Skeletal muscle satellite cell (primary cell): ENCODE data around the gene UBIAD1.
"Not testable (repeated sequence)": the region's sequence is repeated elsewhere in the genome, so short reads cannot be mapped to it uniquely, and the experiment has no call there.

ENCODE experiments used
- H3K27me3 ChIP-seq: 2 replicates; pipeline ENCODE4 v1.7.0; 2013; ENCODE audit warnings: low read length; ENCODE audit not compliant: control insufficient read depth, insufficient read depth
- H3K36me3 ChIP-seq: 2 replicates; pipeline ENCODE4 v1.7.0; 2013; ENCODE audit warnings: mild to moderate bottlenecking, control low read depth, low read length; ENCODE audit not compliant: insufficient read depth
- H3K4me1 ChIP-seq: 2 replicates; pipeline ENCODE4 v1.7.0; 2013; ENCODE audit warnings: low read length; ENCODE audit not compliant: control insufficient read depth, insufficient read depth
- H3K4me2 ChIP-seq: 2 replicates; pipeline ENCODE4 v1.7.0; 2013; ENCODE audit warnings: mild to moderate bottlenecking, low read length
- H3K4me3 ChIP-seq: 2 replicates; pipeline ENCODE4 v1.7.0; 2013; ENCODE audit warnings: low read length
- H3K9ac ChIP-seq: 2 replicates; pipeline ENCODE4 v1.7.0; 2013; ENCODE audit warnings: mild to moderate bottlenecking, low read depth, low read length, moderate library complexity
- H3K9me3 ChIP-seq: replicated peaks from 2 replicates; pipeline ENCODE4 v1.7.0; 2013; ENCODE audit warnings: mild to moderate bottlenecking, control low read depth, low read length

The UBIAD1 gene

GRCh38 chr1:11299225-11299574, 26.2 kb downstream of the UBIAD1 start:
- Histone ChIP-seq H3K9me3 (no peaks in the 10 kb centered on the region), H3K4me1 (no peaks in the 10 kb centered on the region), H3K4me3 (no peak overlapping the region), H3K4me2 (no peak overlapping the region), H3K27me3 (no peaks in the 10 kb centered on the region), H3K9ac (no peak overlapping the region), H3K36me3 (no peaks in the 10 kb centered on the region)

GRCh38 chr1:11301601-11302000, 28.6 kb downstream of the UBIAD1 start:
- Histone ChIP-seq H3K9ac (no peak overlapping the region), H3K4me2 (no peak overlapping the region), H3K4me1 (no peaks in the 10 kb centered on the region), H3K4me3 (no peak overlapping the region), H3K27me3 (no peaks in the 10 kb centered on the region), H3K9me3 (no peaks in the 10 kb centered on the region), H3K36me3 (no peaks in the 10 kb centered on the region)

GRCh38 chr1:11302366-11302765, 29.4 kb downstream of the UBIAD1 start:
- no peaks in the 10 kb centered on the region for H3K4me1 ChIP-seq
- H3K4me3 ChIP-seq = no peak overlapping the region
- no peak overlapping the region for H3K9ac ChIP-seq
- no peaks in the 10 kb centered on the region for H3K9me3 ChIP-seq
- no peaks in the 10 kb centered on the region for H3K27me3 ChIP-seq
- no peak overlapping the region for H3K4me2 ChIP-seq
- no peaks in the 10 kb centered on the region for H3K36me3 ChIP-seq

- not testable (repeated sequence) for H3K4me2 ChIP-seq, H3K4me1 ChIP-seq, H3K36me3 ChIP-seq, H3K4me3 ChIP-seq, H3K9me3 ChIP-seq, H3K9ac ChIP-seq, H3K27me3 ChIP-seq
Measured at GRCh38 chr1:11305516-11305915, 32.5 kb downstream of the UBIAD1 start.

GRCh38 chr1:11307852-11308251, 34.9 kb downstream of the UBIAD1 start:
- Histone ChIP-seq H3K9ac (no peak overlapping the region), H3K9me3 (no peaks in the 10 kb centered on the region), H3K4me2 (no peak overlapping the region), H3K4me3 (no peak overlapping the region), H3K27me3 (peaks cover 13% of the 10 kb centered on the region), H3K4me1 (no peaks in the 10 kb centered on the region), H3K36me3 (no peaks in the 10 kb centered on the region)

GRCh38 chr1:11308699-11309224, 35.8 kb downstream of the UBIAD1 start:
- Histone ChIP-seq H3K4me1 (no peaks in the 10 kb centered on the region), H3K36me3 (no peaks in the 10 kb centered on the region), H3K9me3 (no peaks in the 10 kb centered on the region), H3K9ac (no peak overlapping the region), H3K4me3 (no peak overlapping the region), H3K4me2 (no peak overlapping the region), H3K27me3 (peaks cover 18% of the 10 kb centered on the region)

GRCh38 chr1:11309385-11309784, 36.4 kb downstream of the UBIAD1 start:
- H3K27me3 ChIP-seq = peaks cover 20% of the 10 kb centered on the region
- no peak overlapping the region for H3K9ac ChIP-seq
- no peaks in the 10 kb centered on the region for H3K36me3 ChIP-seq

GRCh38 chr1:11311816-11312755, 39.1 kb downstream of the UBIAD1 start:
- no peak overlapping the region for H3K4me2 ChIP-seq
- H3K9me3 ChIP-seq = no peaks in the 10 kb centered on the region
- no peaks in the 10 kb centered on the region for H3K4me1 ChIP-seq
- H3K9ac ChIP-seq = no peak overlapping the region
- H3K36me3 ChIP-seq = no peaks in the 10 kb centered on the region
- peaks cover 33% of the 10 kb centered on the region for H3K27me3 ChIP-seq
- no peak overlapping the region for H3K4me3 ChIP-seq

More at GRCh38 chr1:11309385-11309784, 36.4 kb downstream of the UBIAD1 start:
- no peak overlapping the region for H3K4me3 ChIP-seq
- H3K4me2 ChIP-seq = no peak overlapping the region
- no peaks in the 10 kb centered on the region for H3K9me3 ChIP-seq
- no peaks in the 10 kb centered on the region for H3K4me1 ChIP-seq

- Histone ChIP-seq H3K27me3 (peaks cover 33% of the 10 kb centered on the region), H3K9ac (no peak overlapping the region), H3K9me3 (no peaks in the 10 kb centered on the region), H3K4me2 (no peak overlapping the region), H3K4me3 (no peak overlapping the region), H3K4me1 (no peaks in the 10 kb centered on the region), H3K36me3 (no peaks in the 10 kb centered on the region)
Measured at GRCh38 chr1:11314959-11315358, 42.0 kb downstream of the UBIAD1 start.

- no peak overlapping the region for H3K4me3 ChIP-seq
- no peaks in the 10 kb centered on the region for H3K36me3 ChIP-seq
- H3K9ac ChIP-seq = no peak overlapping the region
Measured at GRCh38 chr1:11316701-11317100, 43.7 kb downstream of the UBIAD1 start.

GRCh38 chr1:11318982-11319381, 46.0 kb downstream of the UBIAD1 start:
- Histone ChIP-seq H3K4me3 (no peak overlapping the region), H3K9ac (no peak overlapping the region), H3K36me3 (no peaks in the 10 kb centered on the region), H3K4me1 (no peaks in the 10 kb centered on the region), H3K4me2 (no peak overlapping the region), H3K9me3 (no peaks in the 10 kb centered on the region), H3K27me3 (peaks cover 30% of the 10 kb centered on the region)

More at GRCh38 chr1:11316701-11317100, 43.7 kb downstream of the UBIAD1 start:
- Histone ChIP-seq H3K27me3 (peaks cover 33% of the 10 kb centered on the region), H3K4me1 (no peaks in the 10 kb centered on the region), H3K9me3 (no peaks in the 10 kb centered on the region), H3K4me2 (no peak overlapping the region)
